Panc1 (cell line): ENCODE measurements around the gene SND1. TPM values are rescaled to one million over a fixed set of nuclear protein-coding genes. Genes with fewer than 3 reads are reported as not detected.
"Not testable (repeated sequence)": the region's sequence is repeated elsewhere in the genome, so short reads cannot be mapped to it uniquely, and the experiment has no call there.

ENCODE experiments used
- ATAC-seq: fragments of 200-7000 bp; cut with Tn5 transposase; 2 replicates; pipeline ENCODE4 v1.9.1; 2020; ENCODE audit warnings: mild to moderate bottlenecking, moderate library complexity
- BruUV-seq: library from RNA; stranded (reverse); fragments of 400-500 nt; replicated peaks from 2 replicates; lab custom pipeline; 2021; lab: Mats Ljungman, UMichigan
- CTCF ChIA-PET: fragments of 300-600 bp; sonication (Branson Sonifier 250); formaldehyde crosslinking; loops from one replicate; lab custom pipeline; 2022; ENCODE audit warnings: antibody characterized with exemption; lab: Charles Lee
- POLR2A ChIA-PET: fragments of 300-600 bp; sonication (Branson Sonifier 250); formaldehyde crosslinking; loops from one replicate; lab custom pipeline; 2022; ENCODE audit warnings: antibody characterized with exemption; lab: Charles Lee
- DNase-seq: peaks from one replicate; pipeline ENCODE4 v3.0.0-alpha.2; 2010; ENCODE audit warnings: low read depth, low spot score
- H3K27ac ChIP-seq: 2 replicates; pipeline ENCODE4 v1.5.1; 2011; ENCODE audit warnings: mild to moderate bottlenecking, low read length, inconsistent platforms
- H3K27me3 ChIP-seq: fragments of 200-500 bp; sonication (Bioruptor generic); 2 replicates; pipeline ENCODE4 v1.6.0; 2014; ENCODE audit warnings: low read length, inconsistent platforms; ENCODE audit not compliant: control insufficient read depth, insufficient read depth
- H3K36me3 ChIP-seq: fragments of 200-500 bp; sonication (Bioruptor generic); 2 replicates; pipeline ENCODE4 v1.5.1; 2014; ENCODE audit warnings: inconsistent platforms, mild to moderate bottlenecking, low read length, moderate library complexity; ENCODE audit not compliant: control insufficient read depth, insufficient read depth
- H3K4me1 ChIP-seq: 2 replicates; pipeline ENCODE4 v1.5.1; 2011; ENCODE audit warnings: inconsistent platforms, mild to moderate bottlenecking, low read length, moderate library complexity; ENCODE audit not compliant: control insufficient read depth, insufficient read depth
- H3K4me3 ChIP-seq, 2 experiments: 2 replicates each; pipeline ENCODE4 v1.5.1; 2011 to 2012; ENCODE audit warnings: low read depth in 2 of 2, low read length in 2 of 2, mild to moderate bottlenecking in 2 of 2, inconsistent platforms in 1 of 2, moderate library complexity in 1 of 2
- H3K9me3 ChIP-seq: fragments of 200-500 bp; sonication (Bioruptor generic); 2 replicates; pipeline ENCODE4 v1.5.1; 2014; ENCODE audit warnings: low read depth, mild to moderate bottlenecking, inconsistent platforms, low read length, moderate library complexity; ENCODE audit not compliant: control insufficient read depth, insufficient read depth
- POLR2AphosphoS5 ChIP-seq: IDR thresholded peaks from 2 replicates; pipeline ENCODE4 v1.6.1; 2012; ENCODE audit warnings: mild to moderate bottlenecking, low read depth, low read length, moderate library complexity
- SIN3A ChIP-seq: IDR thresholded peaks from 2 replicates; pipeline ENCODE4 v1.6.1; 2012; ENCODE audit warnings: low read depth, mild to moderate bottlenecking, low read length, moderate library complexity, borderline replicate concordance; ENCODE audit not compliant: insufficient read depth
- TCF7L2 ChIP-seq: IDR thresholded peaks from 2 replicates; pipeline ENCODE4 v1.6.1; 2011; ENCODE audit warnings: mild to moderate bottlenecking, low read depth, low read length, inconsistent platforms
- in situ Hi-C: cut with HindIII; loops from 2 replicates; pipeline ENCODE4 v1.10.0; 2016; ENCODE audit warnings: low sequenced_read_pairs, low pct_unique_long_range_greater_than_20kb
- intact Hi-C: fragments of 100-400 bp; cut with micrococcal nuclease; formaldehyde crosslinking; loops from one replicate; pipeline ENCODE4 v1.10.0; 2022; ENCODE audit not compliant: unreplicated experiment
- total RNA-seq: library from RNA; stranded (reverse); gene quantifications from one replicate; pipeline ENCODE4 v1.2.1, GENCODE V29; 2021; ENCODE audit not compliant: unreplicated experiment
- TF ChIP-seq, protein P1 (sequence below): fragments of 450-650 bp; IDR thresholded peaks from 2 replicates; pipeline ENCODE4 v1.5.1; 2017; ENCODE audit warnings: mild to moderate bottlenecking
- TF ChIP-seq, protein P2 (sequence below), 2 experiments: IDR thresholded peaks; 2 replicates each; pipeline ENCODE4 v1.6.1; 2011 to 2012; ENCODE audit warnings: low read depth in 2 of 2, control low read depth in 1 of 2, low read length in 1 of 2, mild to moderate bottlenecking in 1 of 2, moderate library complexity in 1 of 2; ENCODE audit not compliant: insufficient read depth in 1 of 2

The SND1 gene
- total RNA-seq, 1 experiment from 2014 or later: 176 TPM

DNA sequence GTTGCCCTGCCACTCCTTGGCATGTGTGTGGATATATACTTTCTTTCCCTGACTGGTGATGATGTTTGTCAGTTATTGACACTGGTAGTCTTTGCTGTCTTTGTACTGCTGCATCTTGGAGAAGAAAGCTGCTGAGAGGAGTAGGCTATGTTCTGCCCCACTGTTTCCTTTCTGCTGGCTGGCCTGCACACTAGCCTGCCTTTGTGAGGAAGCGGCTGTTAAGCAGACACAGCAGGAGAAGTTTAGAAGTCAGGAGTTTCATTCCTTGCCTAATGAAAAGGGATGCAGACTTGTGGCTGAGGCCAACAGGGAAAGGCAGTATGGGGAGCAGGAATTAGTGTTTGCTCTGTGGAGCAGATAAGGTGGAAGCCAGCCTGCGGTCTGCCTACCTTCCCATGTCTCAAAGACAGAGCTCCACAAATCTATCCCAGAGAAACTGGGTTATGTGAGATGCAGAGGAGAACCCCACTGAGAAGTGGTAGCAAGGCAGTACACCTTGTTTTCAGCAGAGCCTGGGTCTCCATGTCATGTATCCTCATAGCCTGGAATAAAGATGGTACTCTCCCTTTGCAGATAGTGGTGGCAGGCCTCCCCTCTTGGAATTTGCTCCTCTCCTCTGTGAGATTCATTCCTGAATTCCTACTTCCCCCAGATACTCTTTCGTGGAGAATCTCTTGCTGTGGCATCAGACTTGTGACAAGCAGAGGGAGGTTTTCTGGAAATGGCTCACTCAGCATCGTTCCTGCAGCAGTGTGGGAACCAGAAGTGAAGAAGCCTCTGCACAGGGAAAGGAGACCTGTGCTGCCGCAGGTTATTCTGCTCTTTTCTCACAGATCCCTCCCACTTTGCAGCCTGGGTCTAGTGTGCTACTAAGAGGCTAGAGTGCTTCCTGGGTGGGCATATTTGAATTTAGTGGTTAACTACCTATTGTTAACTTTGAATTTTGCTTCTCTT, 249.0 kb downstream of the SND1 start:
- Histone ChIP-seq H3K27me3 (no peaks in the 10 kb centered on the region), H3K9me3 (no peaks in the 10 kb centered on the region), H3K4me1 (no peaks in the 10 kb centered on the region; the same call in 1 of the 2 replicates), H3K27ac (no peak overlapping the region), H3K4me3 (no peak overlapping the region), H3K36me3 (peaks cover 3% of the 10 kb centered on the region; the same call in 1 of the 2 replicates)
- ATAC-seq (no peak), DNase-seq (no peak)
- no TSS peak for BruUV-seq
- ChIA-PET CTCF (no interaction called here), POLR2A (no interaction called here)
- no peak for TF ChIP-seq POLR2AphosphoS5
- TF ChIP-seq, protein P1, sequence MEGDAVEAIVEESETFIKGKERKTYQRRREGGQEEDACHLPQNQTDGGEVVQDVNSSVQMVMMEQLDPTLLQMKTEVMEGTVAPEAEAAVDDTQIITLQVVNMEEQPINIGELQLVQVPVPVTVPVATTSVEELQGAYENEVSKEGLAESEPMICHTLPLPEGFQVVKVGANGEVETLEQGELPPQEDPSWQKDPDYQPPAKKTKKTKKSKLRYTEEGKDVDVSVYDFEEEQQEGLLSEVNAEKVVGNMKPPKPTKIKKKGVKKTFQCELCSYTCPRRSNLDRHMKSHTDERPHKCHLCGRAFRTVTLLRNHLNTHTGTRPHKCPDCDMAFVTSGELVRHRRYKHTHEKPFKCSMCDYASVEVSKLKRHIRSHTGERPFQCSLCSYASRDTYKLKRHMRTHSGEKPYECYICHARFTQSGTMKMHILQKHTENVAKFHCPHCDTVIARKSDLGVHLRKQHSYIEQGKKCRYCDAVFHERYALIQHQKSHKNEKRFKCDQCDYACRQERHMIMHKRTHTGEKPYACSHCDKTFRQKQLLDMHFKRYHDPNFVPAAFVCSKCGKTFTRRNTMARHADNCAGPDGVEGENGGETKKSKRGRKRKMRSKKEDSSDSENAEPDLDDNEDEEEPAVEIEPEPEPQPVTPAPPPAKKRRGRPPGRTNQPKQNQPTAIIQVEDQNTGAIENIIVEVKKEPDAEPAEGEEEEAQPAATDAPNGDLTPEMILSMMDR: no peak
- no peak for TF ChIP-seq TCF7L2
- no peak for TF ChIP-seq SIN3A
- TF ChIP-seq, protein P2, sequence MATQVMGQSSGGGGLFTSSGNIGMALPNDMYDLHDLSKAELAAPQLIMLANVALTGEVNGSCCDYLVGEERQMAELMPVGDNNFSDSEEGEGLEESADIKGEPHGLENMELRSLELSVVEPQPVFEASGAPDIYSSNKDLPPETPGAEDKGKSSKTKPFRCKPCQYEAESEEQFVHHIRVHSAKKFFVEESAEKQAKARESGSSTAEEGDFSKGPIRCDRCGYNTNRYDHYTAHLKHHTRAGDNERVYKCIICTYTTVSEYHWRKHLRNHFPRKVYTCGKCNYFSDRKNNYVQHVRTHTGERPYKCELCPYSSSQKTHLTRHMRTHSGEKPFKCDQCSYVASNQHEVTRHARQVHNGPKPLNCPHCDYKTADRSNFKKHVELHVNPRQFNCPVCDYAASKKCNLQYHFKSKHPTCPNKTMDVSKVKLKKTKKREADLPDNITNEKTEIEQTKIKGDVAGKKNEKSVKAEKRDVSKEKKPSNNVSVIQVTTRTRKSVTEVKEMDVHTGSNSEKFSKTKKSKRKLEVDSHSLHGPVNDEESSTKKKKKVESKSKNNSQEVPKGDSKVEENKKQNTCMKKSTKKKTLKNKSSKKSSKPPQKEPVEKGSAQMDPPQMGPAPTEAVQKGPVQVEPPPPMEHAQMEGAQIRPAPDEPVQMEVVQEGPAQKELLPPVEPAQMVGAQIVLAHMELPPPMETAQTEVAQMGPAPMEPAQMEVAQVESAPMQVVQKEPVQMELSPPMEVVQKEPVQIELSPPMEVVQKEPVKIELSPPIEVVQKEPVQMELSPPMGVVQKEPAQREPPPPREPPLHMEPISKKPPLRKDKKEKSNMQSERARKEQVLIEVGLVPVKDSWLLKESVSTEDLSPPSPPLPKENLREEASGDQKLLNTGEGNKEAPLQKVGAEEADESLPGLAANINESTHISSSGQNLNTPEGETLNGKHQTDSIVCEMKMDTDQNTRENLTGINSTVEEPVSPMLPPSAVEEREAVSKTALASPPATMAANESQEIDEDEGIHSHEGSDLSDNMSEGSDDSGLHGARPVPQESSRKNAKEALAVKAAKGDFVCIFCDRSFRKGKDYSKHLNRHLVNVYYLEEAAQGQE (IDR thresholded peaks at IDR 0.05; ENCODE audit: insufficient read depth in 1 of 2, low read depth in 2 of 2, low read length in 1 of 2): no peak
- in situ Hi-C loops: no loop called here
- intact Hi-C loops: no loop called here

DNA sequence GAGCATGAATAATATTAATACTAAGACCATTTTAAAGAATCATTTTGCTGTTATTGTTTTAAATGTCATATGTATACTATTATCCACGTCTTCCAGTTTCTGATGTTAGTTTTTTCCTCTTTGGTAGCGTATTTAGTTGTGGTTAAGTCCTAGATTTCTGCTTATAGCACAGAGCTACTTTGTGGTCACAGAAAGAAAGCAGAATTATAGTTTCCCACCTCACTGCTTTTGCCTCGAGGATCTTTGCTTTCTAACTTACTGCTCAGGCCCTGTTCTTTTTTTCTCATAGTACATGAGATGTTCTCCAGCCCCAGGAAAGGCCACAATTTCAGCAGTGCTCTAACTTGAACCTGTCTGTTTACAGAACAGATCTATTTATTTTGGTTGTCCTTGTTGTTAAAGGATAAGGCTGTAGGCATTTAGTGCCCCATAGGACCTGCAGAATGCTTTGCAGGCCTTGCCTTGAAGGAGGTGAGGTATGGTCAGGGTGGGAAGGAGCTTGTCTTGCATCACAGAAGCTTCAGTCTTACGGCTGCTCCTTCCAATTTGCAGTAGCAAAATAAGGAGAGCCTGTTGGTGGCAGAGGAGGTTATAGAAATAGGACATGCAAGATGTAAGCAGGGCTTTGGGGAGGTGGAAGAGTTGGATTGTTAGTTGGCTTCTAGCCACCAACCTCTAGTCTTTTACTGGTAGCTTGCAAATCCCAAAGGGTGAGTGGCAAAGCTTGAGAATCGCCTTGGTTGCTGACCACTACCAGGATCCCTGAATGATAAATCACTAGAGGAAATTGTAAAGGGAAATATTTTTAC, 250.1 kb downstream of the SND1 start:
- no TSS peak for BruUV-seq
- Histone ChIP-seq H3K27me3 (no peaks in the 10 kb centered on the region), H3K36me3 (peaks cover 3% of the 10 kb centered on the region; the same call in 1 of the 2 replicates), H3K4me1 (no peaks in the 10 kb centered on the region; the same call in 1 of the 2 replicates), H3K9me3 (no peaks in the 10 kb centered on the region), H3K27ac (no peak overlapping the region), H3K4me3 (no peak overlapping the region)
- DNase-seq (no peak), ATAC-seq (no peak)
- intact Hi-C loops: no loop called here
- no peak for TF ChIP-seq SIN3A
- TF ChIP-seq, protein P1: no peak
- TF ChIP-seq POLR2AphosphoS5: no peak
- TF ChIP-seq, protein P2 (IDR thresholded peaks at IDR 0.05; ENCODE audit: insufficient read depth in 1 of 2, low read depth in 2 of 2, low read length in 1 of 2): no peak
- no peak for TF ChIP-seq TCF7L2
- ChIA-PET CTCF (no interaction called here), POLR2A (interaction anchor here (0.6 to 0.7 kb wide), 2 partner anchors 8 to 36 kb away, joined by 3 to 9 read pairs; no protein-coding TSS in a partner anchor)
- in situ Hi-C loops: no loop called here

DNA sequence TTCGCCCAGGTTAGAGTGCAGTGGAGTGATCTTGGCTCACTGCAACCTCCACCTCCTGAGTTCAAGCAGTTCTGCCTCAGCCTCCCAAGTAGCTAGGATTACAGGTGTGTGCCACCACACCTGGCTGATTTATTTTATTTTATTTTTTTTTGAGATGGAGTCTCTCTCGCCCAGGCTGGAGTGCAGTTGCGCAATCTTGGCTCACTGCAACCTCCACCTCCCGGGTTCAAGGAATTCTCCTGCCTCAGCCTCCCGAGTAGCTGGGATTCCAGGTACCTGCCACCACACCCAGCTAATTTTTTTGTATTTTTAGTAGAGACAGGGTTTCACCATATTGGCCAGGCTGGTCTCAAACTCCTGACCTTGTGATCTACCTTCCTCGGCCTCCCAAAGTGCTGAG, 250.8 kb downstream of the SND1 start:
- CTCF ChIA-PET, H3K4me1 ChIP-seq: not testable (repeated sequence)
- POLR2A ChIA-PET: interaction anchor here (0.7 kb wide), 1 partner anchor 37 kb away, joined by 3 read pairs; no protein-coding TSS in a partner anchor

More for the DNA sequence above, 250.8 kb downstream of the SND1 start:
- DNase-seq, H3K9me3 ChIP-seq, H3K27ac ChIP-seq, H3K36me3 ChIP-seq, in situ Hi-C loops, ATAC-seq, intact Hi-C loops, BruUV-seq, H3K4me3 ChIP-seq, H3K27me3 ChIP-seq: not testable (repeated sequence)
